Adrenal gland (tissue), 12 donors: ENCODE data around the gene FBXO10. TPM values are rescaled to one million over a fixed set of nuclear protein-coding genes. Genes with fewer than 3 reads are reported as not detected.

Source experiments
- DNase-seq, 7 donors: peaks; one replicate each; pipeline ENCODE4 v3.0.0-alpha.2; 2019 to 2020
- H3K27ac ChIP-seq, 5 donors: fragments of 200-600 bp; sonication (generic) in 4 of 5; 1 replicate in 3 of 5; 2 replicates in 2 of 5; pipeline versions ENCODE4 v1.5.1 to v1.8.0; 2016 to 2020; ENCODE audit warnings: mild to moderate bottlenecking in 1 of 5
- H3K27me3 ChIP-seq: fragments of 200-600 bp; 2 replicates; pipeline ENCODE4 v1.8.0; 2021
- H3K36me3 ChIP-seq, 2 donors: fragments of 200-600 bp; replicated peaks in 1 of 2; 1 replicate in 1 of 2; 2 replicates in 1 of 2; pipeline versions ENCODE4 v1.5.1 to v1.8.0; 2018 to 2022
- H3K4me1 ChIP-seq, 2 donors: fragments of 200-600 bp; replicated peaks in 1 of 2; 1 replicate in 1 of 2; 2 replicates in 1 of 2; pipeline versions ENCODE4 v1.5.1 to v1.8.0; 2018 to 2021
- H3K4me3 ChIP-seq, 4 donors: fragments of 200-600 bp; sonication (generic) in 3 of 4; one replicate each; pipeline ENCODE4 v1.5.1; 2016 to 2018
- H3K9me3 ChIP-seq, 3 donors: fragments of 200-600 bp; sonication (generic) in 1 of 3; replicated peaks in 1 of 3; 1 replicate in 2 of 3; 2 replicates in 1 of 3; pipeline versions ENCODE4 v1.5.1 to v1.8.0; 2016 to 2021
- POLR2A ChIP-seq, 2 donors: fragments of 450-650 bp; IDR thresholded peaks; one replicate each; pipeline ENCODE4 v1.6.1; 2017; ENCODE audit warnings: antibody characterized with exemption in 2 of 2, mild to moderate bottlenecking in 2 of 2, moderate library complexity in 1 of 2
- whole genome bisulfite sequencing, 4 donors: extraction: QIAGEN DNeasy Blood & Tissue Kit in 2 of 4; methylation state at CpG; one replicate each; pipeline versions ENCODE4 v1.1.5 to v1.1.7; 2013 to 2017; 5-methylcytosine and 5-hydroxymethylcytosine counted together
- intact Hi-C, 2 donors: fragments of 100-400 bp; cut with DNase I; formaldehyde crosslinking; loops; one replicate each; pipeline versions ENCODE4 v1.14.1 to v1.15.0; 2022 to 2023
- polyA plus RNA-seq, 3 donors: library from polyadenylated mRNA; stranded (reverse); fragments of 200-250 nt in 2 of 3; fragments of 350-450 nt in 1 of 3; fragmentation: Illumina TruSeq in 1 of 3; extraction: RNeasy Lipid Tissue Mini Kit (QIAGEN cat#74804) in 1 of 3; gene quantifications; one replicate each; pipeline ENCODE4 v1.2.3, GENCODE V29; 2013 to 2014
- total RNA-seq, 9 donors: library from RNA; depleted of rRNA in 4 of 9; stranded (reverse); fragments of >200 nt in 4 of 9; fragments of 120-200 nt in 1 of 9; fragmentation: NEBNext Ultra II Directional in 1 of 9; extraction: Animal tissue kit (Norgen Biotek cat#: 25700) in 1 of 9; gene quantifications; one replicate each; pipeline versions ENCODE4 v1.1.0 to v1.2.4, GENCODE V29; 2013 to 2023
- TF ChIP-seq, protein P1 (sequence below), 6 experiments: fragments of 450-650 bp in 4 of 6; fragments of 200-600 bp in 2 of 6; sonication (generic) in 1 of 6; IDR thresholded peaks; 1 replicate in 5 of 6; 2 replicates in 1 of 6; pipeline versions ENCODE4 v1.5.1 to v1.8.0; 2016 to 2021; ENCODE audit warnings: antibody characterized with exemption in 6 of 6, mild to moderate bottlenecking in 2 of 6, moderate library complexity in 1 of 6
- donor health status: healthy with polysubstance abuse.
- donor health status: Bipolar disorder and iron deficiency.
- donor health status: DM: yes; HTN: yes; CAD: no.
- donor health status: DM: no; HTN: no; CAD: no.
- donor health status: DM: no; HTN: no; CAD: no.
- donor health status: DM: yes; HTN: yes; CAD: no.

The FBXO10 gene
- total and polyA plus RNA-seq, 12 donors, result 7.2 to 86.6 (median 12.3) TPM

- TF ChIP-seq, protein P1, sequence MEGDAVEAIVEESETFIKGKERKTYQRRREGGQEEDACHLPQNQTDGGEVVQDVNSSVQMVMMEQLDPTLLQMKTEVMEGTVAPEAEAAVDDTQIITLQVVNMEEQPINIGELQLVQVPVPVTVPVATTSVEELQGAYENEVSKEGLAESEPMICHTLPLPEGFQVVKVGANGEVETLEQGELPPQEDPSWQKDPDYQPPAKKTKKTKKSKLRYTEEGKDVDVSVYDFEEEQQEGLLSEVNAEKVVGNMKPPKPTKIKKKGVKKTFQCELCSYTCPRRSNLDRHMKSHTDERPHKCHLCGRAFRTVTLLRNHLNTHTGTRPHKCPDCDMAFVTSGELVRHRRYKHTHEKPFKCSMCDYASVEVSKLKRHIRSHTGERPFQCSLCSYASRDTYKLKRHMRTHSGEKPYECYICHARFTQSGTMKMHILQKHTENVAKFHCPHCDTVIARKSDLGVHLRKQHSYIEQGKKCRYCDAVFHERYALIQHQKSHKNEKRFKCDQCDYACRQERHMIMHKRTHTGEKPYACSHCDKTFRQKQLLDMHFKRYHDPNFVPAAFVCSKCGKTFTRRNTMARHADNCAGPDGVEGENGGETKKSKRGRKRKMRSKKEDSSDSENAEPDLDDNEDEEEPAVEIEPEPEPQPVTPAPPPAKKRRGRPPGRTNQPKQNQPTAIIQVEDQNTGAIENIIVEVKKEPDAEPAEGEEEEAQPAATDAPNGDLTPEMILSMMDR (IDR thresholded peaks at IDR 0.05), result no peak
- no peak for TF ChIP-seq POLR2A (IDR thresholded peaks at IDR 0.05)
- Histone ChIP-seq H3K36me3 (peaks cover 0 to 12% of the 10 kb centered on the region in 2 donors), H3K9me3 (no peaks in the 10 kb centered on the region), H3K27me3 (no peaks in the 10 kb centered on the region), H3K4me1 (peaks cover 0 to 4% of the 10 kb centered on the region in 2 donors), H3K27ac (no peak overlapping the region), H3K4me3 (no peak overlapping the region)
- WGBS, 4 donors, result 89 to 95% (median 92%) methylated on average over 4 to 5 of the region's 5 CpGs
- no peak for DNase-seq
- intact Hi-C loops, result no loop called here
These were observed 67.9 kb downstream of the FBXO10 start for GRCh38 chr9:37508135-37508833.

DNA sequence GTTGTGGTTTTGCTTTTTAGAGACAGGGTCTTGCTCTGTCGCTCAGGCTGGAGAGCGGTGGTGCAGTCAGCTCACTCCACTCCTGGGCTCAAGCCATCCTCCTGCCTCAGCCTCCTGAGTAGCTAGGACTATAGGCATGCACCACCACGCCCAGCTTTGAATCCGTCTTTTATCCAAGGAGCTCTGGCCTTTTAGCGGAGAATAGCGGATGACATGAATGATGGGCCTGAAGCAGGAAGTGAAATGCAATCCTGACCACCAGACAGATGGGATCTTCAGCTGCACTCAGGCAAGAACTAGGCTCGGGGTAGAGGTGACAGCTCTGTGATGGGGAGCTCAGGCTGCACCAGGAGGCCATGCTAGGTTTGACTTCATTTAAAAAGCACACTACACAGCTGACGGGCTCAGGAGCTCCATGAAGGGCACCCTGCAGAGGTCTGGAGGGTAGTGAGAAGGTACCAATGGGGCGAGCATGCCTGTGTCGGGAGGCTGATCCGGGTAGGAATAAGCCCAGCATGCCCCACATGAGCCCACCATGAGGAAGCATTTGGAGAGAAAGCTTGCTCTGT lies 68.5 kb downstream of the FBXO10 start:
- Histone ChIP-seq H3K4me3 (no peak overlapping the region), H3K27me3 (no peaks in the 10 kb centered on the region), H3K27ac (no peak overlapping the region), H3K9me3 (no peaks in the 10 kb centered on the region), H3K4me1 (peaks cover 0 to 4% of the 10 kb centered on the region in 2 donors), H3K36me3 (peaks cover 0 to 18% of the 10 kb centered on the region in 2 donors)
- no peak for DNase-seq
- TF ChIP-seq, protein P1 (IDR thresholded peaks at IDR 0.05), result no peak
- no peak for TF ChIP-seq POLR2A (IDR thresholded peaks at IDR 0.05)
- WGBS, 4 donors, result 93 to 96% (median 95%) methylated on average over 11 of the region's 11 CpGs
- intact Hi-C loops, result no loop called here

DNA sequence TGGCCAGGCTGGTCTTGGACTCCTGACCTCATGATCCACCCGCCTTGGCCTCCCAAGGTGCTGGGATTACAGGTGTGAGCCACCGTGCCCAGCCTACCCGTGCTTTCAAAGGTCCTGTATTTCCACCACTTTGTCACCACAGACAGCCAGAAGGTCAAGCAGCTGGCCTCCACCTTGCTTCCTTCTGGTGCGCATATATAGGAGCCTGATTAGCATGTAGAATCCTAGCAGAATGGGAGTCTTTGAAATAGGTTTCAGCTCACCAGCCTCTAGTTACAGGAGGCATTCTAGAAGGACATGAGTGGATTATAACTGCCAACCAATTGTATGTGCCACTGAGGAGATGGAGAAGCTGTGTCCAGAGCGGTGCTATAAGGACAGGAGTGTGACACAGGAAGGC lies 71.6 kb downstream of the FBXO10 start:
- 86 to 100% (median 91%) methylated on average over 2 to 5 of the region's 5 CpGs for WGBS, 4 donors
- Histone ChIP-seq H3K27ac (peak overlapping the region in 1 of 5 donors; percentile 34), H3K4me3 (no peak overlapping the region), H3K27me3 (no peaks in the 10 kb centered on the region), H3K9me3 (no peaks in the 10 kb centered on the region), H3K36me3 (peaks cover 0 to 22% of the 10 kb centered on the region in 2 donors), H3K4me1 (peaks cover 4 to 7% of the 10 kb centered on the region in 2 donors)
- no peak for DNase-seq
- intact Hi-C loops, result no loop called here
- TF ChIP-seq, protein P1 (IDR thresholded peaks at IDR 0.05), result no peak
- no peak for TF ChIP-seq POLR2A (IDR thresholded peaks at IDR 0.05)

DNA sequence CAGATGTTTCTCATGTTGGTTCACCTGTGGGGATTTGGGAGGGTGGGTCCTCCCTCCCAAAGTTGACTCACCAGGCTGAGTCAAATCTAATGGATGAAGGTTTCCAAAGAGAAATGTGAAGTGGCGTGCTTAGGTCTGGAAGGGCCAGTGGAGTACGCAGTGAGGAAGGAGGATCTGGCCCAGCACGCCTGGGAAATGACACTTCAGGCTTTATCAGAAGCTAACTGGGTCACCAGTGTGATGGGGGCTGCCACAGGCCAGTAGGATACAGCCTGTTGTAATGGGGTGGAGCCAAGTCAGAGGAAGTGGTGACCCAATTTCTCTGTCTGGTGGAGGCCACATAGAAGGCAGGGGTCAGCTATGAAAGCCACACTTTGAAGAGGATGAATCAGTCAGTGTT lies 72.4 kb downstream of the FBXO10 start:
- TF ChIP-seq, protein P1 (IDR thresholded peaks at IDR 0.05), result no peak
- no peak for TF ChIP-seq POLR2A (IDR thresholded peaks at IDR 0.05)
- Histone ChIP-seq H3K36me3 (peaks cover 0 to 26% of the 10 kb centered on the region in 2 donors), H3K27me3 (no peaks in the 10 kb centered on the region), H3K4me1 (peaks cover 4 to 7% of the 10 kb centered on the region in 2 donors), H3K4me3 (no peak overlapping the region), H3K9me3 (no peaks in the 10 kb centered on the region), H3K27ac (peak overlapping the region in 2 of 5 donors; percentile 59 to 68)
- intact Hi-C loops, result no loop called here
- WGBS, 4 donors, result 63 to 81% (median 73%) methylated on average over 3 of the region's 3 CpGs
- DNase-seq, result peak in 6 of 7 donors; percentile 51 to 83 (median 70)
